HG03520 (cell line): ENCODE measurements around the gene CLDN11.

Experiments used
- ATAC-seq: cut with Tn5 transposase; IDR thresholded peaks from one replicate; pipeline ENCODE4 v1.9.1; 2021; ENCODE audit warnings: mild to moderate bottlenecking, moderate library complexity; ENCODE audit not compliant: unreplicated experiment

CLDN11 gene

DNA sequence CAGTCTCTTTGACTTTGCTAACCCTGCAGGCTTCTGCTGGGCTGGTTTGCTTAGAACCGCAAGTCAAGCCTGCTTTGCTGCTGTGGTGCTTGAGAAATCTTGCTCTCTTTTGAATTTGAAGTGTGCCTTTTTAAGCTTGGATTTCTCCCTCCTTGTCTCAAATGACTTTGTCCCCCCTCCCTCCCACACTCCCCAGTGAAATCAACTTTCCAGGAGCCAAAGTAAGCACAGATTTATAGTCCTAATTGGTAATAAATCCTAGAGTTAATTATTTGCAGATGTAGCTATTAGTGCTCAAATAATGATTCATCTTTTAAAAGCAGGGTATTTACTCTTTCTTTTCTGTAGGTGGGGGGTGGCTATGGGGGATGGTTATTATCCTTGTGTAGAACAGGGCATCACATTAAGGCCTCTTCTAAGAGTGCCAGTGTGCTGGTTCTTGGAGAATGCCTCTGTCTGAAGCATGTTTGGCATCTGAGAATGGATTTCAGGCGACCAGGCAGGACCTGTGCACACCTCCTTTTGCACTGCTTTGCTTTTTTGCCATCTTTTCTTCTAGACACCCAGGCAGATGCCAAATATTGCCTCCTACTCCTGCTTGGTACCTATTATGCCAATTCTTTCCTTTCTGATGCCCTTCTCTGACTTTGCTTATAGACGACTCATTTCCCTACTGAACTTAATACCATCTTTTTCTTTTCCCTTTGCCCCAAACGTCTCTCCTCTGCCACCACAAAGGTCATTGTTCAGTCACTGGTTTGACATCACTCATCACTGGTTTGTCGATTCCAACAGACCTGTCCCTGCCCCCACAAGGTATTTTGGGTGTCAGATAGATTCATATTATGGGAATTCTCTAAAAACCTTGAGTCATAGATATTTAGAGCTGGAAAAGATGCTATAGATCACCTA lies 50.7 kb downstream of the CLDN11 start:
- ATAC-seq = no peak

GRCh38 chr3:170470063-170471016 lies 51.7 kb downstream of the CLDN11 start:
- ATAC-seq = no peak

DNA sequence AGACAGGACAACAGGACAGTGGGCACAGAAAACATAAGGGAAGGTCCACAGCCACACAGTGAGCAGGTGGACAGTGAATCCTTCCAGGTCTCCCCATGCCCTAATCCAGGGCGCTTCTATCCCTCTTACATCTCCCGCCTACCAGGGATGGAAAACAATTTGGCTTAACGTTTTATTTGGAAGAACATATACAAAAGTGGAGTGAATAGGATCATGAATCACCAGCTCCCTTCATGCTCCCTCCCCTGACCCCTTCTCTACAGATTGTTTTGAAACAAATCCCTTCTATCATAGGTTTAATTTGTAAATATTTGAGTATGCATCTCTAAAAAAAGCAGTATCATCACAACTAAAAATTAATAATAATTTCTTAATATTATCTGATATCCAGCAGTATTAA lies 52.5 kb downstream of the CLDN11 start:
- no peak for ATAC-seq

DNA sequence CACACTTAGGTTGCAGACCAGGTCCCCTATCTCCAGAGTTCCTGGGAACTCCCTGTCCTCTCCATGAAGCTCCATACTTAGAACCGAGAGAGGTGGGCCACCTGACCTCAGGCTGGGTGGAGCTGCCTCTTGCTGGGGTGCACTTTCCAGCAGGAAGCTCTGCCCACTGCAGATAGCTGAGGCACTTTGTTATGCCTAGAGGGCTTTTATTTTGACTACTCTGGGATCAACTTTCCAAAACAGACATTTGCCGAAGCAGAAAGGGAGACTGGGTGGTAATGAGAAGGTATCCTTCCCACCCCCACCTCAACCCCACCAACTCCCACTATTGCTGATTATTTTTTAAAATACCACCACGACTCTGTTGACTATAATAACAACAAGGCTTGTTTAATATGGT lies 54.7 kb downstream of the CLDN11 start:
- ATAC-seq = no peak

DNA sequence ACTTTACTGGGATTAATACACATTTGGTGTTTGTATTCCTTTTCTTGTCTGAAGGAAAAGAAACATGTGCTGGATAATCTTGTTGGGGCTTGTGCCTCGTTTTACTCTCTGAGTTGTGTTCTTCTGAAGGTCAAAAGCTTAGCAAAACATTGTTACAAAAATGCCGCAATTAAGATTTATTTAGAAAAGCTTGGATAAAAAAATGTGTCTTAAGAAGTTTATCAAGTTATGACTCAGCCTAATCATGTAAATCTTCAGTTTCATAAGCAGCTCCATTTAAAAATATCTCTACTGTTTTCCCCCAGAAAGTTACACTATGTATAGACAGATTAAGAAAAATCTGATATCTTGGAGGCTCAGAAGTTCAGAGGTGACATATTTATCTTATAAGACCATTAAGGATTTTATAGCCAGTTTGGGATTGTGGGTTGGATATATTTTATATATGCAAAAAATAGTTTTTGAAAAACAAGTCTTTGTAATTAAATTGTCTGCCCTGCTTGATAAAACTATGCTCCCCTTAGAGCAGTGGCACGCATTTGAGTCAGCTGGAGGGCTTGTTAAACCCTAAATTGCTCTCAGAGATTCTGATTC lies 56.5 kb downstream of the CLDN11 start:
- no peak for ATAC-seq

DNA sequence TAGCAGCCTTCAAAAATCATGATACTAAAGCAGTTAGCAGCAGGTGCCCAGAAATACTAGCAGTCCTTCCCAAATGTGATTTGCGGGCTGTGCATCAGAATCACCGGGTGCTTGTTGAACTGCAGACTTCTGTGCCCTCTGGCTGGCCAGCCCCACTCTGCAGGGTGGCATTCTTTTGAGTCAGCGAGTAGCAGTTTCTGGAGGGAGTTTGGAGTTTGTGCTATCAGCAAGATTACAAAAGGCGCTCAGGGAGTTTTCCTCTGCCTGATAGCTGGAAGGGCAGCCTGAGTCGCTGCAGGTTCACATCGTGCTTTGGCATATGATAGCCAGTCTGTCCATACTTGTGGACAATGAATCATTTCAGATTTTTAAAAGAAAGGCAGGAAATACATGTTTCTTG lies 57.6 kb downstream of the CLDN11 start:
- ATAC-seq = no peak

- no peak for ATAC-seq
Measured at GRCh38 chr3:170477395-170477794, 58.7 kb downstream of the CLDN11 start.

DNA sequence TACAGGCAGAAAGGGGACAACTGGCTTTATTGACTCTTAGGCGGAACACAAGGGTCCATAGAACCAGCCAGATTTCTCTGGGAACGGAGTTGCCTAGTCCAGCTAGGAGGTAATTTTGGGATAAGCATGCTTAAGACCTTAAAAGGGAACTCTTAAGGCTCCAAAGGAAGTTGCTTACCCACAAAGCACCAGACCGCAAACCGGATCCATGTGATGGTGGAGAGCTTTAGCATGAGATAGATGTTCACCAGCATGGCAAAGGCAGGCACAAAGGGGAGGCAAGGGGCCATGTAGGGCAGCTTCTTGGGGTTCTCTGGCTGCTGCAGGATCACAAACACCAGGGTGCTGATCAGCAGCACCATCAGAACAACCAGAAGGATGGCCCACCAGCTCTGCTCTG lies 61.4 kb downstream of the CLDN11 start:
- ATAC-seq = no peak

DNA sequence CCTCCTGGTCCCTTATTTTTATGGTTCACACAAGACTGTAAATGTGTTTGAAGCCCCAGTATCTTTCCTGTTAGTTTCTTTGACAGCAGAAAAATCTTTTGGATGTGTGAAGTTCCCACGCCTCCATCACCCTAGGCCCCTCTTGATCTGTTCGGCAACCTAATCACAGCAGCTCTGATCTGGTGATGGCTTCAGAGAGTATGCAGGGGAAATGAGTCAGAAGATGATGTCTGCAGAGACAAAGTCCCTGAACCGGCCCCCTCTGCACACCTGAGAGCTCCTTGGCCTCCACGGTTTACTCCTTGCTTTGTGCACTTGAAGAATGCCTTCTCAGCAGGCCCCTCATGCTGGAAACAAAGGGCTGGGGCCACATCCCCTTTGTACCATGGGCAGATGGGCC lies 63.5 kb downstream of the CLDN11 start:
- ATAC-seq = no peak

DNA sequence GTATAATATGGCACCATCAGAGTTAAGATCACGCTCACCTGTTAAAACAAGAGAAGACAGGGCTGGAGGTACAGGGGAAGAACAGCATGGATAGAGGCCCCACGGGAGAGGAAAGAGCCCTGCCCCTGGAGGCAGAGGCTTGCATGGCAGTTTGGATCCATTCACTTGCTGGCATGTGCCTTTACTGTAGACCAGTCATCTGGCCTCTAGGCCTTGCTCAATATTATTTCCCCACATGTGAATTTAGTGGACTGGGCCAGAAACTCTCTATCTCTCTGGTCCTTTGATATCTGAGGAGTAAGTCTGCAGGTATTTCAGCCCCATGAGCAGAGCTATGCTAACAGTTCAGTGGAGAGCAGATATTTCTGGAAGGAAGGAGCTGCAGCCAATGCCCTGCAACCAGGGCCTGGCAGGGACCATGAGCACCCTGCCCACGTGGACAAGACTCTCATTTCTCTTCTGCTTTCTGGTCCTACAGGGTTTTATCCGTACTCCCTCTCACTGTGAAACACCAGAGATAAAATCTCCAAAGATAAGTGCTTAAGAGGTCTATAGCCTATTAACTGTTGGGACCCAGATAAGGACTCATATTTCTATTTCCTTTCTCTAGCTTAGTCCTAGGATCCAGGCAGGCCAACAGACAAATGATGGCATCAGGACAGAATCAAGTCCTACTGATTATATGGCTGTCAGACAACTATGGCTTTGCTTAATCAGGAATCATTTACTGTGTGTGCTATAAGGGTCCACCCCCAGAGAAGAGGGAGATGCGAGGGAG lies 65.0 kb downstream of the CLDN11 start:
- no peak for ATAC-seq
